Breast epithelium (tissue), 3 donors: ENCODE data around the gene HGS.

ENCODE experiments used
- POLR2A ChIP-seq: fragments of 450-650 bp; IDR thresholded peaks from one replicate; pipeline ENCODE4 v1.6.1; 2016; ENCODE audit warnings: antibody characterized with exemption, mild to moderate bottlenecking, moderate library complexity
- POLR2AphosphoS5 ChIP-seq, 3 donors: sonication (generic); formaldehyde crosslinking; IDR thresholded peaks; one replicate each; pipeline ENCODE4 v1.6.1; 2017; ENCODE audit warnings: antibody characterized with exemption in 3 of 3
- TF ChIP-seq, protein P1 (sequence below), 3 donors: fragments of 450-650 bp; IDR thresholded peaks; one replicate each; pipeline ENCODE4 v1.5.1; 2016 to 2017; ENCODE audit warnings: antibody characterized with exemption in 3 of 3, mild to moderate bottlenecking in 3 of 3, moderate library complexity in 3 of 3

DNA sequence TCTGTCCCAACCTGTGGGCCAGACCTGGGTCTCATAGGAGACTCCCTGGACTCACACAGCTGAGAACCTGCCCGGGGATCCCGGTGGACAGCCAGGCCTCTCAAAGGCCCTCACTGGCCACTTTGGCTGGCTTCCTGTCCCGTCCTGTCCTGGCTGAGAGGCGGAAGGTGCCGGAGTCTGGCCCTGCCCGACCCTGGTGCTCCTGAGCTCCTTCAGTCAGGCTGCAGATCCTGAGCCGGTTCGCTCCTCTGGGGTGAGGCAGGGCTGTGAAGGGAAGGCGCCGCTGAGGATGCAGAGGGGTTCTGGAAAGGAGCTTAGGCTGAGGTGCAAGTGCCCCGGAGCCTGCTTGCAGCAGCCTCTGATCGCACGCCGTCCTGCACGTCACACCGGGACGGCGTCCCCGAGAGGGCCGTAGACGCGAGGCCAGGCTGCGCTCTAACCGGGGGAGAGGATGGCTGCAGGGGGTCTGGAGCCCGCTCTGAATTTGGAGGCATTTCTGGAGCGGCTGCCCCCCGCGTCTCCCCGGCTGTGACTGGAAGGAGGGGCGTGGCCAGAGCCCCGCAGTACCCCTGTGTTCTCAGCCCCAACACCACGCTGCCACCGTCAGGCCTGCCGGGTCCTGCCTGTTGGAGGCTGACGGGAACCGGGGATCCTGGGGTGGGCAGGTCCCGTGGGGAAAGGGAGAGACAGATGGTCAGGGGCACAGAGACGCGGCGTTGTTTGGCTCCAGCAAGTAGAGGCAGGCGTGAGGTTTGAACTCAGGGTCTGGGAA lies 4.1 kb downstream of the HGS start:
- TF ChIP-seq, protein P1, sequence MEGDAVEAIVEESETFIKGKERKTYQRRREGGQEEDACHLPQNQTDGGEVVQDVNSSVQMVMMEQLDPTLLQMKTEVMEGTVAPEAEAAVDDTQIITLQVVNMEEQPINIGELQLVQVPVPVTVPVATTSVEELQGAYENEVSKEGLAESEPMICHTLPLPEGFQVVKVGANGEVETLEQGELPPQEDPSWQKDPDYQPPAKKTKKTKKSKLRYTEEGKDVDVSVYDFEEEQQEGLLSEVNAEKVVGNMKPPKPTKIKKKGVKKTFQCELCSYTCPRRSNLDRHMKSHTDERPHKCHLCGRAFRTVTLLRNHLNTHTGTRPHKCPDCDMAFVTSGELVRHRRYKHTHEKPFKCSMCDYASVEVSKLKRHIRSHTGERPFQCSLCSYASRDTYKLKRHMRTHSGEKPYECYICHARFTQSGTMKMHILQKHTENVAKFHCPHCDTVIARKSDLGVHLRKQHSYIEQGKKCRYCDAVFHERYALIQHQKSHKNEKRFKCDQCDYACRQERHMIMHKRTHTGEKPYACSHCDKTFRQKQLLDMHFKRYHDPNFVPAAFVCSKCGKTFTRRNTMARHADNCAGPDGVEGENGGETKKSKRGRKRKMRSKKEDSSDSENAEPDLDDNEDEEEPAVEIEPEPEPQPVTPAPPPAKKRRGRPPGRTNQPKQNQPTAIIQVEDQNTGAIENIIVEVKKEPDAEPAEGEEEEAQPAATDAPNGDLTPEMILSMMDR (IDR thresholded peaks at IDR 0.05): no peak
- TF ChIP-seq POLR2AphosphoS5 (IDR thresholded peaks at IDR 0.05) (no peak), POLR2A (no peak)
